H9 (cell line): ENCODE results near the gene FXR1. TPM values are rescaled to one million over a fixed set of nuclear protein-coding genes. Genes with fewer than 3 reads are reported as not detected.

Experiments used
- DNase-seq: peaks from one replicate; pipeline ENCODE4 v3.0.0-alpha.2; 2017
- H2AFZ ChIP-seq: one replicate; pipeline ENCODE4 v1.6.1; 2013; ENCODE audit warnings: mild to moderate bottlenecking, low read length, control low read depth, moderate library complexity
- H2AK5ac ChIP-seq: 2 replicates; pipeline ENCODE4 v1.6.1; 2013; ENCODE audit warnings: low read length, control low read depth, mixed read lengths; ENCODE audit not compliant: insufficient read length
- H2BK120ac ChIP-seq: one replicate; pipeline ENCODE4 v1.6.1; 2013; ENCODE audit warnings: low read depth, mild to moderate bottlenecking, low read length, control low read depth, inconsistent platforms; ENCODE audit not compliant: poor library complexity, severe bottlenecking
- H2BK12ac ChIP-seq: 2 replicates; pipeline ENCODE4 v1.6.1; 2013; ENCODE audit warnings: low read length, control low read depth, mixed read lengths, low read depth; ENCODE audit not compliant: insufficient read length
- H2BK15ac ChIP-seq: 2 replicates; pipeline ENCODE4 v1.6.1; 2013; ENCODE audit warnings: low read depth, low read length, control low read depth
- H2BK20ac ChIP-seq: one replicate; pipeline ENCODE4 v1.6.1; 2013; ENCODE audit warnings: low read depth, mild to moderate bottlenecking, low read length, control low read depth, inconsistent platforms; ENCODE audit not compliant: poor library complexity, severe bottlenecking
- H2BK5ac ChIP-seq: 2 replicates; pipeline ENCODE4 v1.6.1; 2013; ENCODE audit warnings: low read length, control low read depth, mixed read lengths; ENCODE audit not compliant: insufficient read length
- H3K14ac ChIP-seq: 2 replicates; pipeline ENCODE4 v1.6.1; 2013; ENCODE audit warnings: low read length, control low read depth; ENCODE audit not compliant: insufficient read depth
- H3K18ac ChIP-seq: 2 replicates; pipeline ENCODE4 v1.6.1; 2013; ENCODE audit warnings: low read depth, mild to moderate bottlenecking, mixed read lengths, low read length, control low read depth; ENCODE audit not compliant: insufficient read length
- H3K23ac ChIP-seq: 2 replicates; pipeline ENCODE4 v1.6.1; 2013; ENCODE audit warnings: low read length, control low read depth, mixed read lengths, low read depth; ENCODE audit not compliant: insufficient read length
- H3K23me2 ChIP-seq: 2 replicates; pipeline ENCODE4 v1.6.1; 2013; ENCODE audit warnings: low read depth, mild to moderate bottlenecking, mixed read lengths, low read length, control low read depth; ENCODE audit not compliant: insufficient read length, poor library complexity, severe bottlenecking
- H3K27ac ChIP-seq: 2 replicates; pipeline ENCODE4 v1.5.1; 2013; ENCODE audit warnings: low read length, control low read depth, mixed read lengths, low read depth; ENCODE audit not compliant: insufficient read length
- H3K27me3 ChIP-seq: 2 replicates; pipeline ENCODE4 v1.6.1; 2013; ENCODE audit warnings: low read length, control low read depth, inconsistent platforms; ENCODE audit not compliant: insufficient read depth
- H3K4ac ChIP-seq: 2 replicates; pipeline ENCODE4 v1.6.1; 2013; ENCODE audit warnings: low read depth, mild to moderate bottlenecking, control low read depth, inconsistent platforms, low read length, moderate library complexity
- H3K4me1 ChIP-seq: 2 replicates; pipeline ENCODE4 v1.6.1; 2013; ENCODE audit warnings: low read length, control low read depth, inconsistent platforms; ENCODE audit not compliant: insufficient read depth
- H3K4me2 ChIP-seq: 2 replicates; pipeline ENCODE4 v1.6.1; 2013; ENCODE audit warnings: low read length, control low read depth, mixed read lengths; ENCODE audit not compliant: insufficient read length, insufficient read depth
- H3K56ac ChIP-seq: 2 replicates; pipeline ENCODE4 v1.6.1; 2013; ENCODE audit warnings: low read depth, mild to moderate bottlenecking, mixed read lengths, low read length, control low read depth; ENCODE audit not compliant: insufficient read length
- H3K79me1 ChIP-seq: 2 replicates; pipeline ENCODE4 v1.6.1; 2013; ENCODE audit warnings: low read depth, mild to moderate bottlenecking, moderate library complexity, low read length, control low read depth, inconsistent platforms; ENCODE audit not compliant: insufficient read depth, poor library complexity, severe bottlenecking
- H3K79me2 ChIP-seq: 2 replicates; pipeline ENCODE4 v1.6.1; 2013; ENCODE audit warnings: low read length, control low read depth, inconsistent platforms; ENCODE audit not compliant: insufficient read depth
- H3K9ac ChIP-seq: 2 replicates; pipeline ENCODE4 v1.6.1; 2013; ENCODE audit warnings: low read length, control low read depth, mixed read lengths; ENCODE audit not compliant: insufficient read length; ENCODE audit errors: extremely low read depth
- H3K9me3 ChIP-seq: one replicate; pipeline ENCODE4 v1.6.1; 2013; ENCODE audit warnings: low read depth, low read length, inconsistent platforms; ENCODE audit not compliant: control insufficient read depth
- H3T11ph ChIP-seq: one replicate; pipeline ENCODE4 v1.6.1; 2013; ENCODE audit warnings: mild to moderate bottlenecking, low read length, control low read depth, inconsistent platforms
- H4K20me1 ChIP-seq: one replicate; pipeline ENCODE4 v1.6.1; 2013; ENCODE audit not compliant: control insufficient read depth, insufficient read length, insufficient read depth
- H4K5ac ChIP-seq: 2 replicates; pipeline ENCODE4 v1.6.1; 2013; ENCODE audit warnings: low read depth, mild to moderate bottlenecking, mixed read lengths, low read length, control low read depth; ENCODE audit not compliant: insufficient read length
- H4K8ac ChIP-seq: replicated peaks from 2 replicates; pipeline ENCODE4 v1.6.1; 2013; ENCODE audit warnings: low read length, control low read depth, mixed read lengths, low read depth; ENCODE audit not compliant: insufficient read length
- H4K91ac ChIP-seq: 2 replicates; pipeline ENCODE4 v1.6.1; 2013; ENCODE audit warnings: low read depth, mild to moderate bottlenecking, moderate library complexity, mixed read lengths, low read length, control low read depth; ENCODE audit not compliant: insufficient read length
- H3K27ac Mint-ChIP-seq, 3 experiments: 2 replicates in 2 of 3; 3 replicates in 1 of 3; pipeline ENCODE4 v1.8.0; 2020 to 2021; ENCODE audit warnings: mixed read lengths in 3 of 3, mild to moderate bottlenecking in 1 of 3, moderate library complexity in 1 of 3
- H3K27me3 Mint-ChIP-seq: 2 replicates; pipeline ENCODE4 v1.8.0; 2021; ENCODE audit warnings: low read depth, mild to moderate bottlenecking, moderate library complexity, mixed read lengths
- H3K36me3 Mint-ChIP-seq, 3 experiments: 2 replicates in 2 of 3; 3 replicates in 1 of 3; pipeline ENCODE4 v1.8.0; 2020 to 2021; ENCODE audit warnings: low read depth in 3 of 3, mixed read lengths in 3 of 3; ENCODE audit not compliant: insufficient read depth in 1 of 3
- H3K4me1 Mint-ChIP-seq, 2 experiments: 2 replicates each; pipeline ENCODE4 v1.8.0; 2020; ENCODE audit warnings: mixed read lengths in 2 of 2
- H3K4me3 Mint-ChIP-seq, 2 experiments: 2 replicates in 1 of 2; 3 replicates in 1 of 2; pipeline ENCODE4 v1.8.0; 2020 to 2021; ENCODE audit warnings: mild to moderate bottlenecking in 2 of 2, mixed read lengths in 2 of 2, moderate library complexity in 1 of 2
- H3K9me3 Mint-ChIP-seq, 2 experiments: 2 replicates in 1 of 2; 3 replicates in 1 of 2; pipeline ENCODE4 v1.8.0; 2020; ENCODE audit warnings: mild to moderate bottlenecking in 2 of 2, mixed read lengths in 2 of 2, moderate library complexity in 1 of 2
- WGBS: extraction: QIAGEN DNeasy Blood & Tissue Kit; methylation state at CpG from one replicate; pipeline ENCODE4 v1.1.7; 2013; ENCODE audit warnings: missing lambda C conversion rate, low lambda C conversion rate, mixed read lengths; ENCODE audit not compliant: insufficient read length; ENCODE audit errors: extremely low coverage; 5-methylcytosine and 5-hydroxymethylcytosine counted together
- total RNA-seq: library from RNA; stranded (reverse); gene quantifications from 2 replicates; pipeline ENCODE4 v1.2.1, GENCODE V29; 2021
- TF ChIP-seq, protein P1 (sequence below): fragments of 200-600 bp; sonication (generic); conservative IDR thresholded peaks from 3 replicates; pipeline ENCODE4 v1.8.0; 2021; ENCODE audit warnings: antibody characterized with exemption, mild to moderate bottlenecking

Gene FXR1
- total RNA-seq, 1 experiment from 2014 or later: 240 TPM

GRCh38 chr3:180875124-180875698 is 37.3 kb upstream of the FXR1 start:
- Histone ChIP-seq H2BK20ac (no peak overlapping the region), H2BK120ac (no peak overlapping the region)
- H3K27me3 Mint-ChIP-seq: no peaks in the 10 kb centered on the region

More at GRCh38 chr3:180875124-180875698, 37.3 kb upstream of the FXR1 start:
- H3K4me1 Mint-ChIP-seq: peaks cover 2 to 3% of the 10 kb centered on the region in 2 experiments; a peak in 3 of 4 replicates
- no peak overlapping the region for H3T11ph ChIP-seq
- no peak overlapping the region for H3K4ac ChIP-seq
- H2BK5ac ChIP-seq: no peak overlapping the region
- no peak overlapping the region for H3K23ac ChIP-seq
- no peak overlapping the region for H2AFZ ChIP-seq
- H3K4me1 ChIP-seq: no peaks in the 10 kb centered on the region
- H3K4me2 ChIP-seq: no peak overlapping the region
- no peak overlapping the region for H3K9ac ChIP-seq
- H3K9me3 ChIP-seq: no peaks in the 10 kb centered on the region
- H3K27ac ChIP-seq: no peak overlapping the region
- no peak overlapping the region for H3K27ac Mint-ChIP-seq
- H3K36me3 Mint-ChIP-seq: no peaks in the 10 kb centered on the region
- no peak overlapping the region for H4K91ac ChIP-seq
- no peak overlapping the region for H3K14ac ChIP-seq
- no CpG with 5 or more reads among the region's 2 CpGs for WGBS
- no peaks in the 10 kb centered on the region for H3K79me2 ChIP-seq
- no peaks in the 10 kb centered on the region for H3K79me1 ChIP-seq
- TF ChIP-seq, protein P1, sequence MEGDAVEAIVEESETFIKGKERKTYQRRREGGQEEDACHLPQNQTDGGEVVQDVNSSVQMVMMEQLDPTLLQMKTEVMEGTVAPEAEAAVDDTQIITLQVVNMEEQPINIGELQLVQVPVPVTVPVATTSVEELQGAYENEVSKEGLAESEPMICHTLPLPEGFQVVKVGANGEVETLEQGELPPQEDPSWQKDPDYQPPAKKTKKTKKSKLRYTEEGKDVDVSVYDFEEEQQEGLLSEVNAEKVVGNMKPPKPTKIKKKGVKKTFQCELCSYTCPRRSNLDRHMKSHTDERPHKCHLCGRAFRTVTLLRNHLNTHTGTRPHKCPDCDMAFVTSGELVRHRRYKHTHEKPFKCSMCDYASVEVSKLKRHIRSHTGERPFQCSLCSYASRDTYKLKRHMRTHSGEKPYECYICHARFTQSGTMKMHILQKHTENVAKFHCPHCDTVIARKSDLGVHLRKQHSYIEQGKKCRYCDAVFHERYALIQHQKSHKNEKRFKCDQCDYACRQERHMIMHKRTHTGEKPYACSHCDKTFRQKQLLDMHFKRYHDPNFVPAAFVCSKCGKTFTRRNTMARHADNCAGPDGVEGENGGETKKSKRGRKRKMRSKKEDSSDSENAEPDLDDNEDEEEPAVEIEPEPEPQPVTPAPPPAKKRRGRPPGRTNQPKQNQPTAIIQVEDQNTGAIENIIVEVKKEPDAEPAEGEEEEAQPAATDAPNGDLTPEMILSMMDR: no peak
- H2AK5ac ChIP-seq: no peak overlapping the region
- no peaks in the 10 kb centered on the region for H3K23me2 ChIP-seq
- H3K56ac ChIP-seq: no peak overlapping the region
- no peaks in the 10 kb centered on the region for H3K27me3 ChIP-seq
- no peak overlapping the region for H4K8ac ChIP-seq
- H4K5ac ChIP-seq: no peak overlapping the region
- H3K18ac ChIP-seq: no peak overlapping the region
- DNase-seq: no peak
- no peaks in the 10 kb centered on the region for H4K20me1 ChIP-seq
- H3K4me3 Mint-ChIP-seq: no peak overlapping the region
- H3K9me3 Mint-ChIP-seq: no peaks in the 10 kb centered on the region
- H2BK12ac ChIP-seq: no peak overlapping the region
- no peak overlapping the region for H2BK15ac ChIP-seq
